Endothelial cell of umbilical vein (primary cell): ENCODE results near the gene NXN. TPM values are rescaled to one million over a fixed set of nuclear protein-coding genes. Genes with fewer than 3 reads are reported as not detected.

ENCODE experiments used
- BruUV-seq: library from RNA; stranded (reverse); fragments of 400-500 nt; replicated peaks from 2 replicates; lab custom pipeline; 2021; lab: Mats Ljungman, UMichigan
- CTCF ChIA-PET: fragments of 300-600, 350-600 bp; sonication (Branson Sonifier 250); formaldehyde crosslinking; loops from one replicate; lab custom pipeline; 2021; ENCODE audit warnings: antibody characterized with exemption, inconsistent platforms; lab: Charles Lee
- POLR2A ChIA-PET: fragments of 300-600, 350-600 bp; sonication (Branson Sonifier 250); formaldehyde crosslinking; loops from one replicate; lab custom pipeline; 2021; ENCODE audit warnings: antibody characterized with exemption, inconsistent platforms; lab: Charles Lee
- DNase-seq: peaks from one replicate; pipeline ENCODE4 v3.0.0-alpha.2; 2011; ENCODE audit warnings: low read depth, low spot score
- FAIRE-seq: peaks from 2 replicates; lab custom pipeline; 2011; peaks lifted over from hg19 to GRCh38; lab: Jason Lieb, UNC
- H2AFZ ChIP-seq: 2 replicates; pipeline ENCODE4 v1.6.0; 2012; ENCODE audit warnings: low read depth, low read length, control low read depth, inconsistent platforms
- H3K27ac ChIP-seq: 2 replicates; pipeline ENCODE4 v1.5.1; 2011; ENCODE audit warnings: low read depth, mild to moderate bottlenecking, control low read depth, low read length, moderate library complexity; ENCODE audit not compliant: insufficient read depth
- H3K27me3 ChIP-seq, 2 experiments: 2 replicates each; pipeline versions ENCODE4 v1.6.0 to v1.6.1; 2011; ENCODE audit warnings: low read length in 2 of 2, mixed read lengths in 1 of 2; ENCODE audit not compliant: control insufficient read depth in 2 of 2, insufficient read depth in 2 of 2
- H3K36me3 ChIP-seq, 2 experiments: 2 replicates in 1 of 2; 3 replicates in 1 of 2; pipeline ENCODE4 v1.5.1; 2011; ENCODE audit warnings: low read length in 2 of 2, mild to moderate bottlenecking in 1 of 2, moderate library complexity in 1 of 2; ENCODE audit not compliant: control insufficient read depth in 2 of 2, insufficient read depth in 2 of 2; ENCODE audit errors: extremely low read depth in 1 of 2
- H3K4me1 ChIP-seq: 3 replicates; pipeline ENCODE4 v1.5.1; 2011; ENCODE audit warnings: mild to moderate bottlenecking, low read length; ENCODE audit not compliant: control insufficient read depth, insufficient read depth; ENCODE audit errors: extremely low read depth
- H3K4me2 ChIP-seq: 2 replicates; pipeline ENCODE4 v1.6.1; 2011; ENCODE audit warnings: low read length, control low read depth, mixed read lengths; ENCODE audit not compliant: insufficient read depth
- H3K4me3 ChIP-seq, 3 experiments: fragments of 200-600 bp in 1 of 3; sonication (generic), shearing (Covaris generic) in 1 of 3; replicated peaks in 1 of 3; 2 replicates each; pipeline ENCODE4 v1.5.1; 2011 to 2016; ENCODE audit warnings: control low read depth in 3 of 3, low read length in 3 of 3, mild to moderate bottlenecking in 2 of 3, inconsistent platforms in 1 of 3, low read depth in 1 of 3, moderate library complexity in 1 of 3; ENCODE audit not compliant: insufficient read depth in 1 of 3
- H3K79me2 ChIP-seq: 2 replicates; pipeline ENCODE4 v1.6.0; 2012; ENCODE audit warnings: low read length, inconsistent platforms; ENCODE audit not compliant: control insufficient read depth, insufficient read depth
- H3K9ac ChIP-seq: replicated peaks from 2 replicates; pipeline ENCODE3; 2011; ENCODE audit warnings: low read length, control low read depth; ENCODE audit not compliant: insufficient read depth; ENCODE audit errors: extremely low read depth
- H3K9me1 ChIP-seq: replicated peaks from 3 replicates; pipeline ENCODE4 v1.6.0; 2011; ENCODE audit warnings: mild to moderate bottlenecking, low read length; ENCODE audit not compliant: control insufficient read depth, insufficient read depth; ENCODE audit errors: extremely low read depth
- H3K9me3 ChIP-seq: replicated peaks from 2 replicates; pipeline ENCODE4 v1.5.1; 2012; ENCODE audit warnings: low read length, inconsistent platforms; ENCODE audit not compliant: control insufficient read depth, insufficient read depth
- H4K20me1 ChIP-seq: replicated peaks from 2 replicates; pipeline ENCODE3; 2011; ENCODE audit warnings: mild to moderate bottlenecking, low read length; ENCODE audit not compliant: control insufficient read depth, insufficient read depth; ENCODE audit errors: extremely low read depth
- CTCF ChIP-seq, 2 donors: IDR thresholded peaks; 1 replicate in 1 of 2; 2 replicates in 1 of 2; pipeline ENCODE4 v1.5.1; 2011; ENCODE audit warnings: low read length in 2 of 2, mild to moderate bottlenecking in 2 of 2, moderate library complexity in 2 of 2, control low read depth in 1 of 2, inconsistent platforms in 1 of 2, low read depth in 1 of 2; ENCODE audit not compliant: insufficient read depth in 1 of 2; ENCODE audit errors: extremely low read depth in 1 of 2
- EZH2 ChIP-seq: IDR thresholded peaks from 2 replicates; pipeline ENCODE4 v1.6.1; 2012; ENCODE audit warnings: borderline replicate concordance, low read depth, mild to moderate bottlenecking, moderate library complexity, low read length, inconsistent platforms; ENCODE audit not compliant: severe bottlenecking
- FOS ChIP-seq: IDR thresholded peaks from 2 replicates; pipeline ENCODE4 v1.6.1; 2011; ENCODE audit warnings: mild to moderate bottlenecking, low read length, moderate library complexity, borderline replicate concordance; ENCODE audit not compliant: insufficient read depth
- GATA2 ChIP-seq: IDR thresholded peaks from 2 replicates; pipeline ENCODE4 v1.7.0; 2011; ENCODE audit warnings: low read depth, mild to moderate bottlenecking, moderate library complexity, mixed read lengths, low read length; ENCODE audit not compliant: insufficient read length, insufficient read depth
- JUN ChIP-seq: IDR thresholded peaks from 2 replicates; pipeline ENCODE4 v1.6.1; 2011; ENCODE audit warnings: borderline replicate concordance, low read depth; ENCODE audit not compliant: insufficient read length, insufficient read depth
- MAX ChIP-seq: IDR thresholded peaks from 2 replicates; pipeline ENCODE4 v1.6.1; 2011; ENCODE audit not compliant: insufficient read depth, insufficient read length
- MYC ChIP-seq: IDR thresholded peaks from one replicate; pipeline ENCODE4 v1.6.1; 2011; ENCODE audit warnings: mild to moderate bottlenecking, low read depth, low read length
- POLR2A ChIP-seq: IDR thresholded peaks from 2 replicates; pipeline ENCODE4 v1.6.1; 2012; ENCODE audit warnings: low read depth, mild to moderate bottlenecking, control low read depth, low read length
- POLR2AphosphoS5 ChIP-seq: IDR thresholded peaks from 2 replicates; pipeline ENCODE4 v1.6.1; 2012; ENCODE audit warnings: low read depth, mild to moderate bottlenecking, control low read depth, low read length, moderate library complexity; ENCODE audit not compliant: insufficient read depth
- dilution Hi-C: fragments of 300-500 bp; cut with MboI; formaldehyde crosslinking; loops from one replicate; pipeline ENCODE4 v1.15.0; 2019; ENCODE audit warnings: low sequenced_read_pairs; ENCODE audit not compliant: extremely low pct_ligation_motif_present
- intact Hi-C: fragments of 100-400 bp; cut with micrococcal nuclease; formaldehyde crosslinking; loops from one replicate; pipeline ENCODE4 v1.10.0; 2022
- polyA plus RNA-seq, 4 experiments: library from polyadenylated mRNA; depleted of rRNA in 3 of 4; stranded (reverse) in 3 of 4; unstranded in 1 of 4; fragments of >200 nt; gene quantifications; 2 replicates each; pipeline versions ENCODE4 v1.2.1 to v1.2.3, GENCODE V29; 2011 to 2012; ENCODE audit warnings: missing spikeins in 1 of 4
- total RNA-seq: library from RNA; stranded (reverse); gene quantifications from 2 replicates; pipeline ENCODE4 v1.2.3, GENCODE V29; 2021

Gene NXN
- total and polyA plus RNA-seq, 2 donors (not counting 3 experiments of a cell fraction or from before 2014, with no cell fraction given) = 69.5 to 77.3 TPM

- Histone ChIP-seq H3K27ac (no peak overlapping the region), H3K9me1 (no peaks in the 10 kb centered on the region), H4K20me1 (no peaks in the 10 kb centered on the region), H3K4me1 (peaks cover 21% of the 10 kb centered on the region), H3K27me3 (no peaks in the 10 kb centered on the region), H3K4me2 (no peak overlapping the region), H3K9ac (no peak overlapping the region), H3K4me3 (no peak overlapping the region), H3K79me2 (peaks cover 12% of the 10 kb centered on the region), H3K36me3 (no peaks in the 10 kb centered on the region), H3K9me3 (no peaks in the 10 kb centered on the region), H2AFZ (peak overlapping the region; percentile 68)
- no TSS peak for BruUV-seq
- DNase-seq = no peak
- dilution Hi-C loops (loop anchor here (25.0 kb wide), 1 partner anchor 194 kb away; the partner anchor contains the start of genes GLOD4 and MRM3), intact Hi-C loops (loop anchor here (1.0 to 5.0 kb wide), 6 partner anchors 75 to 570 kb away; partner anchors contain the start of gene GEMIN4)
- FAIRE-seq = no peak
- POLR2A ChIA-PET = interaction anchor here (0.7 kb wide), 1 partner anchor 231 kb away, joined by 3 read pairs; no protein-coding TSS in a partner anchor
- CTCF ChIA-PET = interaction anchor here (0.6 to 7.8 kb wide), 70 partner anchors 9 to 595 kb away, joined by 3 to 341 read pairs (median 4); partner anchors contain the start of genes GEMIN4, GLOD4, MRM3 and TIMM22
- no peak for TF ChIP-seq MAX
- TF ChIP-seq FOS = no peak
- no peak for TF ChIP-seq POLR2A
- no peak for TF ChIP-seq EZH2
- no peak for TF ChIP-seq JUN
- no peak for TF ChIP-seq POLR2AphosphoS5
- TF ChIP-seq GATA2 = no peak
- TF ChIP-seq MYC = no peak
- no peak for TF ChIP-seq CTCF (IDR thresholded peaks at IDR 0.05; ENCODE audit: extremely low read depth in 1 of 2, insufficient read depth in 1 of 2, low read depth in 1 of 2, low read length in 2 of 2)
Observed at GRCh38 chr17:981292-981658, 1.7 kb upstream of the NXN start.
